ENCODE measurements around the gene CRELD2.

The CRELD2 gene

GRCh38 chr22:49950396-49950994, 32.1 kb downstream of the CRELD2 start:
- Mint-ChIP-seq H3K4me3 (no peak overlapping the region), H3K27me3 (no peaks in the 10 kb centered on the region), H3K27ac (no peak overlapping the region), H3K9me3 (no peaks in the 10 kb centered on the region), H3K4me1 (peaks cover 7% of the 10 kb centered on the region), H3K36me3 (ENCODE audit: low read depth) (no peaks in the 10 kb centered on the region)
- ATAC-seq (no peak), DNase-seq (no peak)

GRCh38 chr22:49951000-49951677, 32.7 kb downstream of the CRELD2 start:
- H3K27ac Mint-ChIP-seq: no peak overlapping the region
- no peaks in the 10 kb centered on the region for H3K9me3 Mint-ChIP-seq
- H3K4me1 Mint-ChIP-seq: peaks cover 3% of the 10 kb centered on the region
- H3K27me3 Mint-ChIP-seq: no peaks in the 10 kb centered on the region
- ATAC-seq (no peak), DNase-seq (no peak)
- no peak overlapping the region for H3K4me3 Mint-ChIP-seq
- no peaks in the 10 kb centered on the region for H3K36me3 Mint-ChIP-seq (ENCODE audit: low read depth)

- H3K9me3 Mint-ChIP-seq: no peaks in the 10 kb centered on the region
- no peaks in the 10 kb centered on the region for H3K4me1 Mint-ChIP-seq
- no peak overlapping the region for H3K27ac Mint-ChIP-seq
- no peak for DNase-seq
- ATAC-seq: peak; percentile 6
- no peaks in the 10 kb centered on the region for H3K36me3 Mint-ChIP-seq (ENCODE audit: low read depth)
- no peak overlapping the region for H3K4me3 Mint-ChIP-seq
- H3K27me3 Mint-ChIP-seq: no peaks in the 10 kb centered on the region
These were observed 33.2 kb downstream of the CRELD2 start for GRCh38 chr22:49951678-49951985.

- no peak overlapping the region for H3K4me3 Mint-ChIP-seq
- DNase-seq (no peak), ATAC-seq (no peak)
- no peaks in the 10 kb centered on the region for H3K36me3 Mint-ChIP-seq (ENCODE audit: low read depth)
- no peaks in the 10 kb centered on the region for H3K4me1 Mint-ChIP-seq
- H3K27ac Mint-ChIP-seq: no peak overlapping the region
- no peaks in the 10 kb centered on the region for H3K9me3 Mint-ChIP-seq
- no peaks in the 10 kb centered on the region for H3K27me3 Mint-ChIP-seq
These were observed 33.8 kb downstream of the CRELD2 start for GRCh38 chr22:49951986-49952896.

GRCh38 chr22:49953027-49953679, 34.7 kb downstream of the CRELD2 start:
- Mint-ChIP-seq H3K4me1 (no peaks in the 10 kb centered on the region), H3K9me3 (no peaks in the 10 kb centered on the region), H3K36me3 (ENCODE audit: low read depth) (no peaks in the 10 kb centered on the region), H3K27me3 (no peaks in the 10 kb centered on the region), H3K4me3 (no peak overlapping the region), H3K27ac (no peak overlapping the region)
- ATAC-seq: no peak
- no peak for DNase-seq

- Mint-ChIP-seq H3K27ac (no peak overlapping the region), H3K36me3 (ENCODE audit: low read depth) (no peaks in the 10 kb centered on the region), H3K4me3 (no peak overlapping the region), H3K27me3 (no peaks in the 10 kb centered on the region), H3K9me3 (no peaks in the 10 kb centered on the region), H3K4me1 (no peaks in the 10 kb centered on the region)
- ATAC-seq: no peak
- DNase-seq: no peak
These were observed 35.4 kb downstream of the CRELD2 start for GRCh38 chr22:49953680-49954344.

- Mint-ChIP-seq H3K27me3 (no peaks in the 10 kb centered on the region), H3K27ac (no peak overlapping the region)
These were observed 35.9 kb downstream of the CRELD2 start for GRCh38 chr22:49954354-49954753.

GRCh38 chr22:49954991-49955580, 36.7 kb downstream of the CRELD2 start:
- Mint-ChIP-seq H3K36me3 (ENCODE audit: low read depth) (no peaks in the 10 kb centered on the region), H3K4me3 (no peak overlapping the region), H3K9me3 (no peaks in the 10 kb centered on the region), H3K4me1 (peaks cover 7% of the 10 kb centered on the region), H3K27me3 (no peaks in the 10 kb centered on the region), H3K27ac (no peak overlapping the region)
- no peak for DNase-seq
- ATAC-seq: no peak

More at GRCh38 chr22:49954354-49954753, 35.9 kb downstream of the CRELD2 start:
- Mint-ChIP-seq H3K4me3 (no peak overlapping the region), H3K9me3 (no peaks in the 10 kb centered on the region), H3K36me3 (ENCODE audit: low read depth) (no peaks in the 10 kb centered on the region), H3K4me1 (peaks cover 4% of the 10 kb centered on the region)
- no peak for DNase-seq
- no peak for ATAC-seq

- Mint-ChIP-seq H3K9me3 (no peaks in the 10 kb centered on the region), H3K27ac (no peak overlapping the region), H3K36me3 (ENCODE audit: low read depth) (no peaks in the 10 kb centered on the region), H3K4me1 (peaks cover 7% of the 10 kb centered on the region), H3K4me3 (no peak overlapping the region), H3K27me3 (no peaks in the 10 kb centered on the region)
- DNase-seq: no peak
- no peak for ATAC-seq
These were observed 37.4 kb downstream of the CRELD2 start for GRCh38 chr22:49955581-49956417.

- H3K9me3 Mint-ChIP-seq: no peaks in the 10 kb centered on the region
- H3K4me1 Mint-ChIP-seq: peaks cover 7% of the 10 kb centered on the region
- H3K4me3 Mint-ChIP-seq: no peak overlapping the region
- no peak for ATAC-seq
- no peak overlapping the region for H3K27ac Mint-ChIP-seq
- no peaks in the 10 kb centered on the region for H3K27me3 Mint-ChIP-seq
- H3K36me3 Mint-ChIP-seq (ENCODE audit: low read depth): no peaks in the 10 kb centered on the region
- no peak for DNase-seq
These were observed 38.0 kb downstream of the CRELD2 start for GRCh38 chr22:49956418-49956770.

- ATAC-seq (no peak), DNase-seq (no peak)
- Mint-ChIP-seq H3K27ac (no peak overlapping the region), H3K4me1 (peaks cover 7% of the 10 kb centered on the region), H3K9me3 (no peaks in the 10 kb centered on the region), H3K27me3 (no peaks in the 10 kb centered on the region), H3K36me3 (ENCODE audit: low read depth) (peaks cover 6% of the 10 kb centered on the region), H3K4me3 (no peak overlapping the region)
These were observed 38.7 kb downstream of the CRELD2 start for GRCh38 chr22:49956914-49957825.

- H3K9me3 Mint-ChIP-seq: no peaks in the 10 kb centered on the region
These were observed 39.5 kb downstream of the CRELD2 start for GRCh38 chr22:49957826-49958365.

More at GRCh38 chr22:49957826-49958365, 39.5 kb downstream of the CRELD2 start:
- H3K27ac Mint-ChIP-seq: no peak overlapping the region
- no peaks in the 10 kb centered on the region for H3K27me3 Mint-ChIP-seq
- peaks cover 7% of the 10 kb centered on the region for H3K4me1 Mint-ChIP-seq
- peak overlapping the region; percentile 12 for H3K4me3 Mint-ChIP-seq
- no peak for ATAC-seq
- no peak for DNase-seq
- peaks cover 10% of the 10 kb centered on the region for H3K36me3 Mint-ChIP-seq (ENCODE audit: low read depth)

Data from activated naive CD8-positive, alpha-beta T cell treated with anti-CD3 and anti-CD28 coated beads, Interleukin-2, amount 50 U/mL, for 24 hours (primary cell).